ENCODE measurements around the gene ATXN7L1.

DNA sequence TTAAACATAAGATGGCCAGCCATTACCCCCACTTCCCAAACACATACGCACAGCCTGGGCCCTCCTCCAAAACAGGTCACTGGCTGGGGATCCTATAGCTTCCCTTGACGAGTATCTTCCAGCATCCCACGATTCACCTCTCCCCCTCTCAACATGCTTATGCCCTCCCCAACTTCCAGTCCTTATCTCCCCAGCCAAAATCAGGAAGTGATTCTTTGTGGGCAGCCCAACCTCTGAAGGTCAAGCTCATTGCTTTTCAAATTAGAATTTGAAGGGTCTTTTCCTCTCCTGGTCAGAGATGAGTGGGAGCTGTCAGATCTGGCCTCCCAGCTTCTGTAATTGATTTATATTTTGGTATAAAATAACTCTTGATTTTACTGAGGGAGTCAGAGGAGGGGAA, 133.6 kb downstream of the ATXN7L1 start:
- TF ChIP-seq GATA2 (IDR thresholded peaks at IDR 0.05; ENCODE audit: low read depth, low read length), result no peak
- TF ChIP-seq GATA3 (IDR thresholded peaks at IDR 0.05; ENCODE audit: low read depth, low read length), result no peak

All from SH-SY5Y (cell line).